KOPT-K1 (cell line): Measurements from ENCODE around the gene NFIA.

Source experiments
- H3K27ac ChIP-seq: fragments of 200-600 bp; sonication (generic); 2 replicates; pipeline ENCODE4 v1.5.1; 2016; ENCODE audit warnings: antibody characterized with exemption, mild to moderate bottlenecking, low read depth, low read length; ENCODE audit not compliant: poor library complexity, severe bottlenecking
- H3K36me3 ChIP-seq: fragments of 200-600 bp; sonication (generic); 2 replicates; pipeline ENCODE4 v1.5.1; 2017; ENCODE audit warnings: antibody characterized with exemption, mild to moderate bottlenecking, low read length, moderate library complexity; ENCODE audit not compliant: insufficient read depth
- H3K9me3 ChIP-seq: fragments of 200-600 bp; sonication (generic); 2 replicates; pipeline ENCODE4 v1.5.1; 2017; ENCODE audit warnings: antibody characterized with exemption, low read length, mild to moderate bottlenecking; ENCODE audit not compliant: insufficient read depth, poor library complexity, severe bottlenecking

The NFIA gene

DNA sequence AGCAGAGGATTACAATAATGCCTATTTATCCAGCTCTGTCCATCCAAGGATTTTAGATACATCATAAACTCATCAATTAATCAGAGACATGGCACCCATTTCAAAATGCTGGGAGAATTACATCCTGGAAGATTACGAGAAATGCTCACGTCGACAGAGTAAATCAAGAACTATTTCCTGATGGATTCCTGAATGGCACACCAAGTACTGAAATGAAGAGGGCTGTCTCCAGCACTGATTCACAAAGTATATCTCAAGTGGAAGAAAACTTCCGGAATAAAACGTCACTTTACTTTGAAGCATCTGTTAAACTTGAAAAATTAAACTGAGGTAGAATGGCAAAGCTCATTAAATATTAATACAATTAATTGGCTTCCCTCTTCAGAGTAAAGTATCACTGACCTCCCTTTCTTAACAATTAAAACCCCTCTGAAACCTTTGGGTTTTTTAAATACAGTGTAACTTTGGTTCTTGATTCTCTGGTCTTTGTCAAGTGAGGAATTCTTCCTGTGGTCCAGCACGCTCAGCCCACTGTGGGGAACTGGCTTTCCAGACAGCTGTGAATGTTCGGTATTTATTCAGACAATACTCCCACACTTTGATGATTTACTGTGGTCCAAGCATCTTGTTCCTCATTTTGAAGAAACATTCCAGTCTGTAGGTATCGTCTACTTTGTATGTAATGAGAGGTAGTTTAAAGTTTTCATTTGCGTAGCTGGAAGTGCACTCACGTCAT lies 288.0 kb downstream of the NFIA start:
- no peaks in the 10 kb centered on the region for H3K36me3 ChIP-seq

DNA sequence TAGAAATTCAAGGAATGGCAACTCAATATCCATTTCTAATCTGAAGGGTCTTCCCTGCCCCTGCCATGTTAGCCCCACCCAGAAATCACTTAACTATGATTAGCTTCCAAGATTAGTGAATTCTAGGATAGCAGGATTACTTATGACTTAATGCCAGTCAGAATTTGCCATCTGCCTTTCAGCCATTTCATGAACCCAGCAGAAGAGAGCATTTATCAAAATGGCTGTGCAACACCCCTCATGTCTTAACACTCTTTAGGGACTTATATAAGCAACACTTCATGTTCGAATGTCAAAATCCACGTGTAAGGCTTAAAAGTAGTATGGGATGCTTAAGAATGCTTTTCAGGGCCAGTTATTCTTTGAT lies 288.5 kb downstream of the NFIA start:
- Histone ChIP-seq H3K27ac (no peak overlapping the region), H3K36me3 (no peaks in the 10 kb centered on the region), H3K9me3 (no peaks in the 10 kb centered on the region)

More for the DNA sequence above, 288.0 kb downstream of the NFIA start:
- H3K9me3 ChIP-seq: no peaks in the 10 kb centered on the region
- no peak overlapping the region for H3K27ac ChIP-seq

DNA sequence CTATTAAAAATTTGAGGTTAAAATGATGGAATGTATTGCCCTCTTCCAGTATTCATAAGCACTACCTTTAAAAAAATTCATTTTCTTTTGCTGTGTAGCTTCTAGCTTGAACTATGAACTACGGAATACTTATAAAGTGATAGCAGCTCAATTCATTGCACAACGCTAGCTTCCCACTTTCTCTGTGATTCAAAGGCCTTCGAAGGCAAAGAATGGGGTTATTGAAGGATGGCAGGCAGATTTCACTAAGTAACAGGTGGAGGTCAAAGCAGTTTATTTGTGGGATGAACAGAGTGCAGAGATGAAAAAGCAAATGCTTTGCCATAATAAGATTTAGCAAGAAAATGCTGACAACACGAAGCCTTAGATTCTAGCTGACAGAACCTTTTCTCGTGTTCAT lies 290.6 kb downstream of the NFIA start:
- no peaks in the 10 kb centered on the region for H3K9me3 ChIP-seq
- no peak overlapping the region for H3K27ac ChIP-seq
- H3K36me3 ChIP-seq: no peaks in the 10 kb centered on the region

DNA sequence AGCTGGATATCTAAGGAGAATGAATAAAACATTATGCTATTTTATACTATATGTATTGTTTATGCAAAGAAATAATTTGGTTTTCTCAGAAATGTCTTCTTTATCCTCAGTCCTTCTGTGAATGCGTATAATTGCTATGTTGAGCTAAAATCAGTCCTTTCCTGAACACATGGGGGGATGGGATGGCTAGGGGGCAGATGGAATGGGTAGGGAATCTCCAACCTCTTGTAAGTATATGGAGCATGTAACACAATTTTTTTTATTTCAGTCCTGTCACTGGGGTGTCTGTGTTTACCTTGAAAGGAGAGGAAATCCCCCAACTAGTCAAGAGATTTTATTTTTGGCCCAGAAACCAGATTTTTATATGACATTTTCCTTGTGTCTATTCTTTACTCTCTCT lies 291.8 kb downstream of the NFIA start:
- H3K27ac ChIP-seq: no peak overlapping the region
- H3K36me3 ChIP-seq: no peaks in the 10 kb centered on the region
- H3K9me3 ChIP-seq: no peaks in the 10 kb centered on the region

DNA sequence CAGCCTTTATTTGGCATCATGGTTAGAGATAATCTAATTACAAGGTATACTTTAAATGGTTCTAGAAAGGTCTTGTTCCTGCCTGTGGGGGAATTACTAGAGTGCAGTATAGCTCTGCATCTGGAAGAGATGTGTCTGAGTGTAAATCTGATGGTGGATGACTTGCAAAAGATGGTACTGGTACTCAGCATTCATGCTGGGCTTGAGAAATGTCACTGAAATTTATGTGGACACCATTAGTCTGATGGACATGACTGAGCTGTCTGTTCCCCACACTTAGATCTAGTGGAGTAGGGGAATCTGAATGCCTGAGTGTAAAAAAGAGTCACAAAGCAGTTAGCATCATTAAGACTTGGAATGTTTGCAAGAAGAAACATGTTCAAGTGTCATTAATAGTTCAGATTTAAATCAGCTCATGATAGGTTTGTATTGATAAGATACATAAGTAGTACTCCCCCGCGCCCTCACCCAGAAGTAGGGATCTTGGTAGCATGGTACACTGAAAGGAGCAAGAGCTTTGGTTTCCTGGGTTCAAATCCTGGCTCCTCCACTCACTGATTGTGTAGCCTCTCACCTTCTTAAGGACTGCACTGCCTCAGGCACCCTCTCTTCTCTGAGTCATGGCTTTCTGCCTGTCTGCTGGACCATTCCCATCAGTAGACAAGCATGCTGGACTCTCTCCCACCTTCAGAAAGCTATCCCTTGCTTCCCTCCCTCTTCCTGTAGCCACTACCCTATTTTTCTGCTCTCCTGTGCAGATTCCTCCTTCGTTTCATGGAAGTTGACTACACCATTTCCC lies 292.9 kb downstream of the NFIA start:
- Histone ChIP-seq H3K9me3 (no peaks in the 10 kb centered on the region), H3K36me3 (no peaks in the 10 kb centered on the region), H3K27ac (no peak overlapping the region)

DNA sequence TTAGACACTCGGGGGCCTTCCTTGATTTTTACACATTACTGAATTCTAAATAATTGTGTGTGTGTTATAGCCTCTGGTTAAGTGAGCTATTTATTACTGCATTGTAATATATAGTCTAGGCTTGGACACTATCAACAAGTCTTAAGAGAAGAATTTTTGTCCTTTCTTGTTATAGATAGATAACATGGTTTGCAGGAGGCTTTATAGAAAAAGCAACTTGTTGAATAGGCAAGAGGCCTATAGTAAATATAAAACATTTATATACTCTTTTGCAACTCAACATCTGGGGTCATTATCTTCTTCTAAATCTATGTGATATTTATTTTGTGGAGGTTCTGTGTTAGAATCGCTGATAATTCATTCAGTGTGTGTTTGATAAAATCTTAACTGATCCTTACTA lies 293.8 kb downstream of the NFIA start:
- H3K36me3 ChIP-seq: no peaks in the 10 kb centered on the region
- H3K9me3 ChIP-seq: no peaks in the 10 kb centered on the region
- no peak overlapping the region for H3K27ac ChIP-seq

DNA sequence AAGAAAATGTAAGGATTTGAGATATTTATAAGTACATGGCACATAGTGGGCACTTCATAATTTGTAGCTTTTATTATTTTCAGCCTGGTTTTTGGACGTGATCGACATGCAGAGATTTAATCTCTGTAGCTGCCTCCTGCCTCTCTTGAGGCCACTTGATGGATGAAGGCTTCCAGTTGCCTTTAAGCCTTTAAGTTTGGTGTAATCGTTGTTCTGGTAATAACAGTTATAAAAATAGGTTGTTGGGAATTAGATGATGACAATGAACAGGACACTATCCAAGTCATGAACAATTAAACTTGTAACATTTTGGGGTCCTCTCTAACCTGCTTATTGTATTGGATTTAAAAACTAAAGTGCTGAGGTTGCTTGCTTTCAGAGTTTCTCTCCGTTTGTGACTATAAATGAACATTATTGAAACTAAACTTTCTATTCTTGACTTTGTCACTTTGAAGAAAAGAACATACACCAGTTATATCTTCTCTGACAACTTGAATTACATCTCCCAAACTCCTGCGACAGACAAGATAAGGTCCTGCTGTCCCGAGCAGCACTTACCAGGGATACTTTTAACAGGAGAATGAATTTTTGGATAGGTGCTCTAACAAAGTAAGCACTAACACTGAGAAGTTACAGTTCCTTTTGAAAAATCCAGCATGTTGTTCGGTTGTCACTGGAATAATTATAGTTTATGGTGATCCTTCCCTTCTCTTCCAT lies 295.0 kb downstream of the NFIA start:
- H3K27ac ChIP-seq: no peak overlapping the region
- H3K36me3 ChIP-seq: no peaks in the 10 kb centered on the region
- no peaks in the 10 kb centered on the region for H3K9me3 ChIP-seq

DNA sequence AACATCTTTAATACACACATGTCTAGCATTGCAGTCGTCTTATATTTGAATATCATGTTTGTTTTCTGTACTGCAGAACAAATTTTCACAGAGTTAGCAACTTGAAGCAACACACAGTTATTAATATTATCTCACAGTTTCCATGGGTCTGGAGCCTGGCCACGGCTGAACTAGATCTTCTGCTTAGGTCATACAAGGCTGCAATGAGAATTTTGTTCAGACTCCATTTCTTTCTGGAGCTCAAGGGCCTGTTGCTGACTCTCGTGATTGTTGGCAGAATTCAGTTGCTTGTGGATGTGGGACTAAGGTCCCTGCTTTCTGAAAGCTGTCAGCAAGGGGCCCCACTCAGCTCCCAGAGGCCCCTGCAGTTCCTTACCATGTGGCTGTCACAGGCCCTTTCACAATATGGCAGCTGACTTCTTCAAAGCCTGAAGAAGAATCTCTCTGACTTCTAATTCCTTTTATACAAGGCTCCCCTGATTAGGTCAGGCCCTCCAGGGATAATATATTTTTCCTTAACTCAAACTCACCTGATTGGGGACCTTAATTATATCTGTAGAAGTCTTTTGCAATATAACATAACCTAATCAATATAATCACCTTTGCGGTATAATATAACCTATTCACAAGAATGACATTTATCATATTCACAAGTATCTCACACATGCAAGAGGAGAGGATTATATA lies 296.3 kb downstream of the NFIA start:
- H3K9me3 ChIP-seq: no peaks in the 10 kb centered on the region
- H3K36me3 ChIP-seq: no peaks in the 10 kb centered on the region
- no peak overlapping the region for H3K27ac ChIP-seq

DNA sequence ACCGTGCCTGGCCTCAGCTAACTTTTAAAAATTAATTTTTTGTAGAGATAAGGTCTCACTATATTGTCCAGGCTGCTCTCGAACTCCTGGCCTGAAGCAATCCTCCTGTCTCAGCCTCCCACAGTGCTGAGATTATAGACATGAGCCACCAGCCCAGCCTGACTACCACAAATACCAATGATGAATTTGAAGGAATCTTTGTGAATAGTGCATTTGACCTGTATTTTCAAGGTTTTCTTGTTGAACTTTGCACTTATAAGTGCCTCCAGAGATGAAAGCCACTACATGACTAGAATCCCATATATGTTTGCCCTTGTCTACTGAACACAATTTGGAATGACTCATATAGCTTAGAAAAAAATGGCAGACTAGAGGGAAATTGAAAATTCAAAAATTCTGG lies 297.3 kb downstream of the NFIA start:
- no peaks in the 10 kb centered on the region for H3K36me3 ChIP-seq
- no peaks in the 10 kb centered on the region for H3K9me3 ChIP-seq
- H3K27ac ChIP-seq: no peak overlapping the region

DNA sequence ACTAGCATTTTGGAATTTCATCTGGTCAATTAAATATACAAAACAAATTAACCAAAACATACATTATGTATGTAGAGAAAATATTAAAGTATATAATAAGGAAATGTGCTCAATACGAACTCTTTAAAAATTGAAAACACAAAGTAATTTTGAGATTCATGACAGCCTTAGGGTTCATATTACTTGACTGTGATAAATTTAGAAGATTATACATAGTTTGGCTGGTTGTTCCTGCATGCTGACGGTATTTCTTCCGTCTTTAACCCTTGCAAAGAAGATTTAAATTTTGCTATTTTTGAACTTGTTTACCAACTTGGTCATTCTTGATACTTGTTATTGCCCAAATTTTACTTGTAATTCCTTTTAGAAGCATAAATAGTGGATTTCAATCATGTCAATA lies 298.2 kb downstream of the NFIA start:
- H3K36me3 ChIP-seq: no peaks in the 10 kb centered on the region
- H3K9me3 ChIP-seq: no peaks in the 10 kb centered on the region

DNA sequence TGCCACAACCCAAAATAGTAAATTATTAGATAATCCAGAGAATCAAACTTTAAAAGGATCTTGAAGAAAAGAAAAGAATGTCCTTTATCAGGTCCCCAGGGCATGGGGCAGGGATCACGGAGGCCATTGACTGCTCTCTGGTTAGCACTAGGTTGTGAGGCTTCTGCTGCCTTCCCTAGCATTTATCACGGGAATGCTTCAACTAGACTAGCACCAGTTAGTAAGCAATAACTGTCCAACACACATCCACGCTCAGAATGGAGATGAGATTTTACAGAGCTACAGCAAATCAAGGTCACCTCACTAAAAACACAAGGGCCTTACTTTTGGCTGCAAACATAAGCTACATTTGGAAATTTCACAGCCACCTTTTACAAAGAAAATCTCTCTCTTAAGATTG lies 304.0 kb downstream of the NFIA start:
- no peaks in the 10 kb centered on the region for H3K9me3 ChIP-seq
- no peak overlapping the region for H3K27ac ChIP-seq
- H3K36me3 ChIP-seq: no peaks in the 10 kb centered on the region

More for the DNA sequence above, 298.2 kb downstream of the NFIA start:
- no peak overlapping the region for H3K27ac ChIP-seq

DNA sequence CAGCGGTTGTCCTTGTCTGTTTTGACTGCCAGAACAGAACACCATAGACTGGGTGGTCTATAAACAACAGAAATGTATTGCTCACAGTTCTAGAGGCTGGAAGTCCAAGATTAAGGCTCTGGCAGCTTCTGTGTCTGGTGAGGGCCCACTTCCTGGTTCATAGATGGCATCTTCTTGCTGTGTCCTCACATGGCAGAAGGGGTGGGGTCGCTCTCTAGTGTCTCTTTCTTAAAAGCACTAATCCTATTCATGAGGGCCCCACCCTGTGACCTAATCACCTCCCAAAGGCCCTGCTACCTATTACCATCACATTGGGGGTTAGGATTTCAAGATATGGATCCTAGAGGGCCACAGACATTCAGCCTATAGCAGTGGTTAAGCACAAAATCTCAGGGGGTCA lies 304.4 kb downstream of the NFIA start:
- no peaks in the 10 kb centered on the region for H3K9me3 ChIP-seq
- H3K27ac ChIP-seq: no peak overlapping the region
- no peaks in the 10 kb centered on the region for H3K36me3 ChIP-seq

DNA sequence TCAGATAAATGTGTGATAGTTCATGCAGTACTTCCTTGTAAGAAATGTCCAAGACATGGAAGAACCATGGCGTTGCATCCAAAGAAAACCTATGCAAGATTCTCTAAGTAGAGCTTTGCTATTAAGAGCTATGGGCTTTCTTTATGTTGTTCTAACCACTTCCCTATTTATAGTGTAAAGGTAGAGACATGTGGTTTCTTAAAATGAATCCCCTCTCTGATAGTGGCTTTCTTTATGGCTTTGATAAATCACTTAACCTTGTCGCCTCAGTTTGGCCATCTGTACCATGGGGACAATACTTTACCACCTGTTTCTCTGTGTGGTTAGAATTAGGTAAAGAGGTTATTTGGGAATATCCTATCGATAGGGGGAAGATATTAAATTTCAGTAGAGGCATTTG lies 305.5 kb downstream of the NFIA start:
- Histone ChIP-seq H3K36me3 (no peaks in the 10 kb centered on the region), H3K9me3 (no peaks in the 10 kb centered on the region), H3K27ac (no peak overlapping the region)

DNA sequence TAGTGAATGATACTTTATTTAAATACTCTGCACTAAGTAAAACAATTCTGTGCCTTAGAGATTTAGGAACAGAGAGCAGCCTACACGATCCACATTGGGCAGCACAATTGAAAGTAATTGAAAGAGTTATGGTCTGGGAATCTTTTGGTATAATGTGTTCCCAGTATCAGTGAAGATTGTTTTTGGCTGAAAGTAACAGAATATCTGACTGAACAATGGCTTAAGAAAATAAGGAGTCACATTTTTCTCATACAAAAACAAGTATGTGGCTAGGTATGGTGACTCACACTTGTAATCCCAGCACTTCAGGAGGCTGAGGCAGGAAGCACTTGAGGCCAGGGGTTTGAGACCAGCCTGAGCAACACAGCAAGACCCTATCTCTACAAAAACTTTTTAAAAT lies 306.2 kb downstream of the NFIA start:
- Histone ChIP-seq H3K9me3 (no peaks in the 10 kb centered on the region), H3K36me3 (no peaks in the 10 kb centered on the region), H3K27ac (no peak overlapping the region)
